Panc1 (cell line): ENCODE data around the gene RAET1E. TPM values are rescaled to one million over a fixed set of nuclear protein-coding genes. Genes with fewer than 3 reads are reported as not detected.

ENCODE experiments used
- ATAC-seq: fragments of 200-7000 bp; cut with Tn5 transposase; 2 replicates; pipeline ENCODE4 v1.9.1; 2020; ENCODE audit warnings: mild to moderate bottlenecking, moderate library complexity
- BruUV-seq: library from RNA; stranded (reverse); fragments of 400-500 nt; replicated peaks from 2 replicates; lab custom pipeline; 2021; lab: Mats Ljungman, UMichigan
- CTCF ChIA-PET: fragments of 300-600 bp; sonication (Branson Sonifier 250); formaldehyde crosslinking; loops from one replicate; lab custom pipeline; 2022; ENCODE audit warnings: antibody characterized with exemption; lab: Charles Lee
- POLR2A ChIA-PET: fragments of 300-600 bp; sonication (Branson Sonifier 250); formaldehyde crosslinking; loops from one replicate; lab custom pipeline; 2022; ENCODE audit warnings: antibody characterized with exemption; lab: Charles Lee
- DNase-seq: peaks from one replicate; pipeline ENCODE4 v3.0.0-alpha.2; 2010; ENCODE audit warnings: low read depth, low spot score
- H3K27ac ChIP-seq: 2 replicates; pipeline ENCODE4 v1.5.1; 2011; ENCODE audit warnings: mild to moderate bottlenecking, low read length, inconsistent platforms
- H3K27me3 ChIP-seq: fragments of 200-500 bp; sonication (Bioruptor generic); 2 replicates; pipeline ENCODE4 v1.6.0; 2014; ENCODE audit warnings: low read length, inconsistent platforms; ENCODE audit not compliant: control insufficient read depth, insufficient read depth
- H3K36me3 ChIP-seq: fragments of 200-500 bp; sonication (Bioruptor generic); 2 replicates; pipeline ENCODE4 v1.5.1; 2014; ENCODE audit warnings: inconsistent platforms, mild to moderate bottlenecking, low read length, moderate library complexity; ENCODE audit not compliant: control insufficient read depth, insufficient read depth
- H3K4me1 ChIP-seq: 2 replicates; pipeline ENCODE4 v1.5.1; 2011; ENCODE audit warnings: inconsistent platforms, mild to moderate bottlenecking, low read length, moderate library complexity; ENCODE audit not compliant: control insufficient read depth, insufficient read depth
- H3K4me3 ChIP-seq, 2 experiments: 2 replicates each; pipeline ENCODE4 v1.5.1; 2011 to 2012; ENCODE audit warnings: low read depth in 2 of 2, low read length in 2 of 2, mild to moderate bottlenecking in 2 of 2, inconsistent platforms in 1 of 2, moderate library complexity in 1 of 2
- H3K9me3 ChIP-seq: fragments of 200-500 bp; sonication (Bioruptor generic); 2 replicates; pipeline ENCODE4 v1.5.1; 2014; ENCODE audit warnings: low read depth, mild to moderate bottlenecking, inconsistent platforms, low read length, moderate library complexity; ENCODE audit not compliant: control insufficient read depth, insufficient read depth
- CTCF ChIP-seq: fragments of 450-650 bp; IDR thresholded peaks from 2 replicates; pipeline ENCODE4 v1.5.1; 2017; ENCODE audit warnings: mild to moderate bottlenecking
- POLR2AphosphoS5 ChIP-seq: IDR thresholded peaks from 2 replicates; pipeline ENCODE4 v1.6.1; 2012; ENCODE audit warnings: mild to moderate bottlenecking, low read depth, low read length, moderate library complexity
- REST ChIP-seq, 2 experiments: IDR thresholded peaks; 2 replicates each; pipeline ENCODE4 v1.6.1; 2011 to 2012; ENCODE audit warnings: low read depth in 2 of 2, control low read depth in 1 of 2, low read length in 1 of 2, mild to moderate bottlenecking in 1 of 2, moderate library complexity in 1 of 2; ENCODE audit not compliant: insufficient read depth in 1 of 2
- SIN3A ChIP-seq: IDR thresholded peaks from 2 replicates; pipeline ENCODE4 v1.6.1; 2012; ENCODE audit warnings: low read depth, mild to moderate bottlenecking, low read length, moderate library complexity, borderline replicate concordance; ENCODE audit not compliant: insufficient read depth
- TCF7L2 ChIP-seq: IDR thresholded peaks from 2 replicates; pipeline ENCODE4 v1.6.1; 2011; ENCODE audit warnings: mild to moderate bottlenecking, low read depth, low read length, inconsistent platforms
- in situ Hi-C: cut with HindIII; loops from 2 replicates; pipeline ENCODE4 v1.10.0; 2016; ENCODE audit warnings: low sequenced_read_pairs, low pct_unique_long_range_greater_than_20kb
- intact Hi-C: fragments of 100-400 bp; cut with micrococcal nuclease; formaldehyde crosslinking; loops from one replicate; pipeline ENCODE4 v1.10.0; 2022; ENCODE audit not compliant: unreplicated experiment
- total RNA-seq: library from RNA; stranded (reverse); gene quantifications from one replicate; pipeline ENCODE4 v1.2.1, GENCODE V29; 2021; ENCODE audit not compliant: unreplicated experiment

The RAET1E gene
- total RNA-seq, 1 experiment from 2014 or later: 1.8 TPM

GRCh38 chr6:149899486-149899885 is 1.6 kb upstream of the RAET1E start:
- DNase-seq: no peak
- ChIA-PET CTCF (no interaction called here), POLR2A (interaction anchor here (0.6 kb wide), 1 partner anchor 333 kb away, joined by 4 read pairs; the partner anchor contains the start of gene GINM1)
- Histone ChIP-seq H3K27ac (no peak overlapping the region), H3K4me1 (peaks cover 38% of the 10 kb centered on the region), H3K4me3 (no peak overlapping the region), H3K9me3 (no peaks in the 10 kb centered on the region), H3K36me3 (no peaks in the 10 kb centered on the region), H3K27me3 (no peaks in the 10 kb centered on the region)
- intact Hi-C loops: no loop called here
- in situ Hi-C loops: no loop called here
- BruUV-seq: no TSS peak
- no peak for ATAC-seq
- TF ChIP-seq POLR2AphosphoS5 (no peak), TCF7L2 (no peak), SIN3A (no peak)

GRCh38 chr6:149898966-149899365 is 1.1 kb upstream of the RAET1E start:
- H3K27me3 ChIP-seq: no peaks in the 10 kb centered on the region
- no peak for TF ChIP-seq SIN3A
- TF ChIP-seq POLR2AphosphoS5: no peak
- TF ChIP-seq REST (IDR thresholded peaks at IDR 0.05; ENCODE audit: insufficient read depth in 1 of 2, low read depth in 2 of 2, low read length in 1 of 2): no peak
- TF ChIP-seq CTCF: no peak
- TF ChIP-seq TCF7L2: no peak
- in situ Hi-C loops: no loop called here
- CTCF ChIA-PET: no interaction called here
- peaks cover 38% of the 10 kb centered on the region for H3K4me1 ChIP-seq
- no peak overlapping the region for H3K4me3 ChIP-seq
- H3K27ac ChIP-seq: no peak overlapping the region
- BruUV-seq: no TSS peak
- no peaks in the 10 kb centered on the region for H3K36me3 ChIP-seq
- POLR2A ChIA-PET: no interaction called here
- H3K9me3 ChIP-seq: no peaks in the 10 kb centered on the region
- intact Hi-C loops: no loop called here
- DNase-seq: no peak
- no peak for ATAC-seq

- H3K27ac ChIP-seq: peak overlapping the region; percentile 88
- H3K4me3 ChIP-seq: peak overlapping the region; percentile 8 to 45
- TF ChIP-seq POLR2AphosphoS5 (no peak), SIN3A (no peak), TCF7L2 (no peak), CTCF (no peak), REST (IDR thresholded peaks at IDR 0.05; ENCODE audit: insufficient read depth in 1 of 2, low read depth in 2 of 2, low read length in 1 of 2) (no peak)
- H3K9me3 ChIP-seq: no peaks in the 10 kb centered on the region
- BruUV-seq: no TSS peak
- no peaks in the 10 kb centered on the region for H3K27me3 ChIP-seq
- no peak for DNase-seq
- CTCF ChIA-PET: no interaction called here
- ATAC-seq: peak; percentile 78
- POLR2A ChIA-PET: interaction anchor here (0.6 kb wide), 1 partner anchor 35 kb away, joined by 3 read pairs; no protein-coding TSS in a partner anchor
- in situ Hi-C loops: no loop called here
- intact Hi-C loops: no loop called here
- no peaks in the 10 kb centered on the region for H3K36me3 ChIP-seq
- peaks cover 38% of the 10 kb centered on the region for H3K4me1 ChIP-seq
These were observed 757 bp downstream of the RAET1E start for GRCh38 chr6:149897015-149897697.
